Stimulated activated CD8-positive, alpha-beta memory T cell treated with anti-CD3 and anti-CD28 coated beads, Interleukin-12 subunit alpha, Interleukin-12 subunit beta, amount 100 ng/mL, for 24 hours (primary cell): ENCODE measurements around the gene UBE2S.
A peak's percentile ranks its signal among the peaks of the same experiment; 100 is the strongest.
"Not testable (repeated sequence)": the region's sequence is repeated elsewhere in the genome, so short reads cannot be mapped to it uniquely, and the experiment has no call there.

Experiments
- DNase-seq: peaks from one replicate; pipeline ENCODE4 v3.0.0-alpha.2; 2020; ENCODE audit errors: extremely low read depth

The UBE2S gene

DNA sequence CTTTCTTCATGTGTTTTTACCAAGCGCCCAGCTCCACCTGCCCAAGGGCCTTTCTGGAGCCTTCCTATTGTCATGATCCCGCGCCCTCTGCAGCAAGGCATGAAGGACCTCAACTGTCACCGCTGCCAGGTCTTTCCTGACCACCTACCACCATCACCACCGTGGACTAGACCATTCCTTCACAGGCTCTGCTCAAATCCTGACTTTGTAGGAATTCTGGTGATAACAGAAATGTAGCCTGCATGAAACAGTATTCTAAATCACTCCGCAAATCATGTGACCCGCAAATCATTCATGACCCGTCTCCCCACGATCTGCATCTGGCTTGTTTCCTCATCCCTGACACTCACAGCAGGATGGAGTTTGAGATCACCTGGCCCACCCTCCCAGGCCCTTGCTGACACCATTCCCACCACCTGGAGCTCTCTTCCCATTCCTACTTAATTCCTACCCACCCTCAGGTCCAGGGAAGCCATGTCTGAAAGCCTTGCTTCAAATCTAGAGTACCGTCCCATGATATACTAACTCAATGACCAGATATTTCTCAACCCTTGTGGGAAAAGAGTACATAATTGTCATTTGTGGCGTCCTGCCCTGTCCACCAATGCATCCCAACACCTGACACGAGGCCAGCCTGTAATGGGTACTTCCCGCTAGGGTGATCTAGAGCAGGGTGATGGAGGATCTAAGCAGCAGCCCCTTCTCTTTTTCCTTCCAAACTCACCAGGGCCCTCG lies 1.3 kb downstream of the UBE2S start:
- no peak for DNase-seq

DNA sequence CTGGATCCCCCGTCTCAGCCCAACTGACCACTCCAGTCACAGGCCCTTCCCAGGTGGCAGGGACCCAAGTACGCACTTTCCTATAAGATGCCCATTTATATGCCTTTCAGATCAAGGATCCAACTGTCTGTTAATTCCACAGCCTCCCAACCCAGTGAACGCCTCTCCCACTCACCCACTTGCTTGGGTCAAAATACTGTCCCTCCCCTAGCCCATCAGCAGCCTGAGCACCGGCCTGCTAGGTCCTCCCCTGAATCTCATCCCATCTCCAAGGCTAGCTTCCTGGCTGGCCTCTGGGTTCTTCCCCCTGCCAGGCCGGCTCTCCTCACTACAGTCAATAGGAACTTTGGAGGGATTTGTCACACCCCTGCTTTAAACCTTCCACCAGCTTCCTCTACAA lies 1.9 kb downstream of the UBE2S start:
- DNase-seq = no peak

DNA sequence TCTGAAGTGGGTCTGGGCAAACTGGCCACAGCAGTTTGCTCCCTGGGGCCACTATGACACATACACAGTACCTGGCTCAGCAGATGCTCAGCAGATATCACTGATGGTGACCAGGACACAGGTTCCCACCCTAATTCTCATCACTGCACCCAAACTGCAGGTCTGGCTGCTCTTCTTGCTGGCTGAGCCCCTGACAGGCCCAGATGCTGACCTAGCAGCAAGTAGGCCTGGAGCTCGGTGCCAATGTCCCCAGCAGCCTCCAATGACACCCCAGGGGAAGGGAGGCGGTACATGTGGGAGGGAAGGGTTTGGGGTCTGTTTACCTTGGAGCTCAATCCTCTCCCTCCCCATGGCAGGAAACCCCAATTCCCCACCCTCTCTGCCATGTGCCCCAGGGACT lies 5.1 kb downstream of the UBE2S start:
- DNase-seq = no peak

DNA sequence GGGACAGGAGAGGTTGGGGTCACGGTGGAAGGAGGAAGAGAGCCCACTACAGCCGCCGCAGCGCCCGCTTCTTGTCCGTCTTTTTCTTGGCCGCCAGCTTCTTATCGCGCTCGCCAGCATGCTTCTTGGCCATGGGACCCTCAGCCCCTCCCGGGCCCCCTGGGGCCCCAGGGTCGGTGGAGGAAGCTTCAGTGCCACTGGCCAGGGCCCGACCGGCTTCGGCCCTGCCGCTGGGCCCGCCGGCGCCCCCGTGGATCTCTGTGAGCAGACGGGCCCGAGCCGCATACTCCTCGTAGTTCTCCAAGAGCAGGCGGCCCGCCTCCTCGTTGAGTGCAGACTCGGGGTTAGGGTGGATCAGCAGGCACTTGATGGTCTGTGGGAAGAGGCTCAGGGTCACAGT lies 6.2 kb downstream of the UBE2S start:
- DNase-seq = not testable (repeated sequence)

DNA sequence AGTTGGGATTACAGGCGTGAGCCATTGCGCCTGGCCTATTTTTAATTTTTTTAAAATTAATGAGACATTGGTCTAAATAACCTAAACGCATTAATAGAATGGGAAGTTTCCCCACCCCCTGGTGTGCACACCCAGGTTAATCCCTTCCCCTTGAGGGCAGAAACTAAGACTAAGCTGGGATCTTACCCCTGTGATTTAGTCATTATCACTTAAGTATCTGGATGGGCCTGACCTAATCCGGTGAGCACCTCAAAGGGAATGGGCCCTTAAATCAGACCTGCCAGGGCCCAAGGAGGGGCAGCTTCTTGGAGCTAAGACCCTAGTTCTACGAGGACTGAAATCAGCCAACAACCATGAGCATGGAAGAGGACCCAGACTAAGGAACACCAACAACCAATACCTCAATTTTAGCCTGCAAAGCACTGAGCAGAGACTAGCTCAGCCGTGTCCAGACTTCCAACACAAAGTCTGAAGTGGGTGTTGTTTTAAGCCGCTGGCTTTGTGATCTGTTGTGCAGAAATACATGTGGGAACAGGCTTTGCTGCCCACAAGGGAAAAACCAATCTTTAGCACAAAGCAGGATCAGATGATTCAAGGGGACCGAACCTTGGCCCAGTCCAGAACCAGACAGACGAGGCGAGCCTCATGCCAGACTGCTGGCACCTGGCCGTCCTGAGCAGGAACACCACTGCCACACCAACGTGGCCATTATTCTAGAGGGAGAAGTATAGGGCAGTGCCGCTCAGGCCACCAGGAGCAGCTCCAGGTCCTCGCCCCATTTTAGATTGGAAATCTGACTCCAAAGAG lies 7.1 kb downstream of the UBE2S start:
- no peak for DNase-seq

DNA sequence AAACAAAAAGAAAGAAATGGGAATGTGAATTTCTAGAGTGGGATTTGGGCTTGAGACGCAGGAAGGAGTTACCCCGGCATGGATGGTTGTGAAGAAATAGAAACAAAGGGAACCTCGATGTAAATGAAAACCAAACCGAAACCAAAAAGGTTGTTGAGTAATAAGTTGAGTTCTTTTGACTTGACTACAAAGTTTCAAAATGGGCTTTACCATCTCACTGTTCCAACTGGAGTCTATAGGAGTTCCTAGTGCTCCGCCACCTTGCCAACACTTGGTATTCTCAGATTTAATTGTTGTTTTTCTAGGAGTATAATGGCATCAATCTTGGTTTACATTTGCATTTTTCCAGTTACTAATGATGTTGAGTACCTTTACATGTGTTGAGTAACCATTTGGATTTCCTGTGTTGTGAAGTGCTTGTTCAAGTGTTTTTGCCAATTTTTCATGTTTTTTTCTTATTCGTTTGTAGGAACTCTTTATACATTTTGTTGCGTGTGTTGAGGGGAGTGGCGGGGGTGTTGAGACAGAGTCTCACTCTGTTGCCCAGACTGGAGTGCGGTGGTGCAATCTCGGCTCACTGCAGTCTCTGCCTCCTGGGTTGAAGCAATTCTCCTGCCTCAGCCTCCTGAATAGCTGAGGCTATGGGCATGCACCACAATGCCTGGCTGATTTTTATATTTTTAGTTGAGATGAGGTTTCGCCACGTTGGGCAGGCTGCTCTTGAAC lies 9.2 kb downstream of the UBE2S start:
- DNase-seq = no peak

DNA sequence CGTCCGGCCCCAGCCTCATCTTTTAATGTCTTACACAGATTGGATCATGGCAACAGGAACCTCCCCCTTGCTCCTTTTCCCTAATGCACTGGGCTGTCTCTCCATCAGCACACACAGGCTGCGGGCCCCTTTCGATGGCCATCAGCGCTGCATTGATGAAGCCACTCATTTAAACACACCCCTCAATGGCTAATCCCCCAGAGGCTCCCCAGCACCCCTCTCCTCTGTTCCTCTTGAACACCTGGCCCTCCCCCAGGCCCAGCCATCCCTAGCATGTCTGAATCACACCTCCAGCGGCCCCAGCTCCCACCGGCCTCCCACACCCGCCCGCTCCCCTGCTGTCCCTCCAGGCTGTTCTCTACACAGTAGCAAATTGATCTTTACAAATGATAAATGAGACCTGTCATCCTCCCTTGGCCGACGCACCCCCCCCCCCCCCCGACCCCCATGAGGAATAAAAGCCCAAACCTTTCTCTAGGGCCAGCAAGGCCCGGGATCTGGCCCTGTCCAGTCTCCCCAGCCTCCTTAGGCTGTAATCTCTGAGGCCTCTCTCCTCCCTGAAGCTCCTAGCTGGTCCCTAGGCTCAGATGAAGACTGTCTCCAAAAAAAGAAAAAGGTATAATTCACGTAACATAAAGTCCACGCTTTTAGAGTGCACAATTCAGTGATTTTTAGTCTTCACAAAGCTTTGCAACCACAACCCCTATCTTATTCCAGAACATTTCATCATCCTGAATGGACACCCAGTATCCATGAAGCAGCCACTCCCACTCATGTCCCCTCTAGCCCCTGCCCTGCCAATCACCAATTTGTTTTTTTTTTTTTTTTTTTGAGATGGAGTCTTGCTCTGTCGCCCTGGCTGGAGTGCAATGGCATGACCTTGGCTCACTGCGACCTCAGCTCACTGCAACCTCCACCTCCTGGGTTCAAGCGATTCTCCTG lies 14.5 kb downstream of the UBE2S start:
- no peak for DNase-seq

DNA sequence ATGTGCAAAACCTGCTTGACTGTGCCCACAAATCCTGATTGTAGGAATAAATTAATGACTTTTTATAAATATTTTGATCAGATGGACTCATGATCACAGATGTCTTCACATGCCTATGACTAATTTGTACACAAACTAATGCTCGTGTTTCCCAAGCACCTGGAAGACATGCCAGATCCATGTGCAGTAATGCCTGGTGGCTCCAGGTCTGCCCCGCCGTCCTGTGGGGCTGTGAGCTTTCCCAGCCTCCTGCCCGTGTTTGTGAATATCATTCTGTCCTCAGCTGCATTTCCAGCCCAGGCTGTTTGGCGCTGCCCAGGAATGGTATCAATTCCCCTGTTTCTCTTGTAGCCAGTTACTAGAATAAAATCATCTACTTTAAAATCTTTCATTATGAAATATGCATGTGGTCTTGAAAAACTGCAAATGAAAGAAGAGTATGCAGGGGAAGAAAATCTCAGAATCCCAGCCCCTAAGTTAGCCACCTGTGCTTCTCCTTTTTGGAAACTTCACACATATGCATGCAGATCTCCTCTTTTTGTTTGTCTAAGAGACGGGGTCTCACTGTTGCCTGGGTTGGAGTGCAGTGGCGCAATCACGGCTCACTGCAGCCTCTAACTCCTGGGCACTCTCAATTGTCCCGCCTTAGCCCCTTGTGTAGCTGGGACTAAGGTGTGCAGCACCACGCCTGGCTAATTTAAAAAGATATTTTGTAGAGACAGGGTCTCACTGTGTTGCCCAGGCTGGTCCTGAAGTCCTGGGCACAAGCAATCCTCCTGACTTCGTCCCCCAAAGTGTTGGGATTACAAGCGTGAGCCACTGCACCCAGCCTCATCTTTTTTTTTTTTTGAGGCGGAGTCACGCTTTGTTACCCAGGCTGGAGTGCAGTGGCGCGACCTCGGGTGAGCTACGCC lies 15.6 kb downstream of the UBE2S start:
- no peak for DNase-seq

DNA sequence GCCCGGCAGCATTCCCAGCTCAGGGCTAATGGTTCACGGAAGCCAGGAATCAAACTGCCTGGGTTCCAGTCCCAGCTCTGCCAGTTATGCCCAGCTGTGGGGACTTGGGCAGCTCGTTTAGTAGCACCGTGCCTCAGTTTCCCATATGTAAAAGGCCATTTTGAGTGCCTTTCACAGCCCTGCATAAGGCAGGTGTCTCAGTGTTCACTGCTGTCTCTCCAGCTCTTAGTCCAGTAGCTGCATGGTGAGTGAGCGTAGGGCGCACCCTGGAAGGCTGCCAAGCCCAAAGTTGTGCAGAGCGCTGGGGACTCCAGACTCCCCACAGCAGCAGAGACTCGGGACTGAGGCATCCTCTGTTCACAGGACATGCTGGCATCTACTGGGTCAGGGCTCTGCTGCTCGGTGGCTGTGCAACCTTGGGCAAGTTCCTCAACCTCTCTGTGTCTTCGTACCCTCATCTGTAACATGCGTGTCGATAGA lies 16.4 kb downstream of the UBE2S start:
- DNase-seq = no peak

DNA sequence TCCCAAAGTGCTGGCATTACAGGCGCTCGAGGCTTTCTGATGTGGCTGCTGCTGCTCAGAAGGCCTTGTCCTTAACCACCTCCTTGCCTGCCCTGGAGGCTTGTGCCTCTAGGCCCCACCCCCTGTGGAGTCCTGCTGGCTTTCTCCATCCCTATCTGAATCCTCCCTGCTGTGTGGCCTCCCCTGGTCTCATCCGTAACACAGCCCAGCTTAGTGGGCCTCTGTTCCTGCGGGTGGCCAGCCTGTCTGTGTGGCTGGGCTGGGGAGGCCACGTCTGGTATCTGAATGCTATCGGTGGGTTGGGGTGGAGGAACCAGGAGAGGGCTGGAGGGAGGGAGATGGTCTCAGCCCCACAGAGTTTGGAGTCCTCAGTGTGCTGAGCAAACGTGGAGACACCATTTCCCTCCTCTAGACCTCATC lies 17.1 kb downstream of the UBE2S start:
- no peak for DNase-seq

DNA sequence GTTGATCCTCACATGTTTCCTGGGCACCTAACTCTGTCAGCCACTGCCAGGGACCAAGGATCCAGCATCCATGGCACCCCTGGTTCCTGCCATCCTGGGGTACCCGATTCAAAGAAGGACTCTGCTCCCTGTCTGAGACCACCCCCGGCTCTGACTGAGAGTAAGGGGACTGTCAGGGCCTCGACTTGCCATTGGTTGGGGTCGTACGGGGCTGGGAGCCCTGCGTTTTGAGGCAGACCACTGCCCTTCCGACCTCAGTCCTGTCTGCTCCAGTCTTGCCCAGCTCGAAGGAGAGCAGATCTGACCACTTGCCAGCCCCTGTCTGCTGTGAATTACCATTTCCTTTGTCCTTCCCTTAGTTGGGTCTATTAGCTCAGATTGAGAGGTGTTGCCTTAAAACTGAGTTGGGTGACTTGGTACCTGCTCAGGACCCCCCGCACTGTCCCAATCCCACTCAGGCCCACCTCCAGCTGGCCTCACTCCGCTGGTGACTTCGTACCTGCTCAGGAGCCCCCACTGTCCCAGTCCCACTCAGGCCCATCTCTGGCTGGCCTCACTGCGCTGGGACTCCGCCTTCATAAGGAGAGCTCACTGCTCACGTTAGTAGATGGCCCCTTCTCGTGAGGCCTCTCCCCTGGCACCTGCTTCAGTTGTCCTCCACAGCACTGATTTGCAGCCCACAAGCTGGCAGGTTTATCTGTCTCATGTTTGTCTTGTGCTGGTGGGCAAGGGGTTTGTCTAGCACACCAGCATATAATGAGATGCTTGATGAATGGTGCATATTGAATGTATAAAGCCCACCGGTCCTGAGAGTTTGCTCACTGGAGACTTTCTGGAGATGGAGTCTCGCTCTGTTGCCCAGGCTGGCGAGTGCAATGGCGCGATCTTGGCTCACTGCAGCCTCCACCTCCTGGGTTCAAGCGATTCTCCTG lies 17.9 kb downstream of the UBE2S start:
- no peak for DNase-seq

DNA sequence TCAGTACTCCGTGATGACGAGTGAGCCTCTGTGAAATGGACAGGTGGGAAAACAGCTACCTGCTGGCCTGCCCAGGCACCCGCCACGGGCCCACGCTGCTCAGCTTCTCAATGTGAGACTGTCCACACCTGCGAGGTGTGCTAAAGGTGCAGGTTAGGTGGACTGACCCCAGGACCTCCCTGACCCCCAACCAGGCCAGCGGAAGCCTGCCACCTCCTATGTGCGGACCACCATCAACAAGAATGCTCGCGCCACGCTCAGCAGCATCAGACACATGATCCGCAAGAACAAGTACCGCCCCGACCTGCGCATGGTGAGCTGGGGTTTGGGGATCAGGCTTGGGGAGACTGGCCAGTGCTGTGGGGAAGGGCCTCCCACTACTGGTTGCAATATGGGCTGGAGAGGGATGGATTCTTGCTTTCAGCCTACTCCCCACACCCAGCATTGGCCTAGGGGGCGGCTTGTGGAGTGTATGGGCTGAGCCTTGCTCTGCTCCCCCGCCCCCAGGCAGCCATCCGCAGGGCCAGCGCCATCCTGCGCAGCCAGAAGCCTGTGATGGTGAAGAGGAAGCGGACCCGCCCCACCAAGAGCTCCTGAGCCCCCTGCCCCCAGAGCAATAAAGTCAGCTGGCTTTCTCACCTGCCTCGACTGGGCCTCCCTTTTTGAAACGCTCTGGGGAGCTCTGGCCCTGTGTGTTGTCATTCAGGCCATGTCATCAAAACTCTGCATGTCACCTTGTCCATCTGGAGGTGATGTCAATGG lies 19.7 kb downstream of the UBE2S start:
- DNase-seq = no peak

DNA sequence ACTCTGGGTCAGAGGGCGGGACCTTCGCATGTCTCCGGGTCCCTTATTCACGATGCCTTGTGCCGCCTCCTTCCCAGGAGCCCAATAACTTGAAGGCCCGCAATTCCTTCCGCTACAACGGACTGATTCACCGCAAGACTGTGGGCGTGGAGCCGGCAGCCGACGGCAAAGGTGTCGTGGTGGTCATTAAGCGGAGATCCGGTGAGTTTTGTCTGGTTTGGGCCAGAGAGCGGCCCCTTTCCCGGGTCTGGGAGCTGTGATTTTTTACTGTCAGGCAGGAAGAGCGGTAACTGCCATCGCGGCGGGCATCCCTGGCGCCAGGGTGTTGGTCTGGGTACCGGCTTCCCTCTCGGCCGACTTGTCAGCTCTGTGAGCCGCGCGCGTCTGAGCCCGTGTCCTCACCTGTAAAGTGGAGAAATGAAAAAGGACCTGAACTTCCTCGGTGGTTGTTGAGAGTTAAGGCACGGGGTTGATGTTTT lies 21.1 kb downstream of the UBE2S start:
- no peak for DNase-seq

DNA sequence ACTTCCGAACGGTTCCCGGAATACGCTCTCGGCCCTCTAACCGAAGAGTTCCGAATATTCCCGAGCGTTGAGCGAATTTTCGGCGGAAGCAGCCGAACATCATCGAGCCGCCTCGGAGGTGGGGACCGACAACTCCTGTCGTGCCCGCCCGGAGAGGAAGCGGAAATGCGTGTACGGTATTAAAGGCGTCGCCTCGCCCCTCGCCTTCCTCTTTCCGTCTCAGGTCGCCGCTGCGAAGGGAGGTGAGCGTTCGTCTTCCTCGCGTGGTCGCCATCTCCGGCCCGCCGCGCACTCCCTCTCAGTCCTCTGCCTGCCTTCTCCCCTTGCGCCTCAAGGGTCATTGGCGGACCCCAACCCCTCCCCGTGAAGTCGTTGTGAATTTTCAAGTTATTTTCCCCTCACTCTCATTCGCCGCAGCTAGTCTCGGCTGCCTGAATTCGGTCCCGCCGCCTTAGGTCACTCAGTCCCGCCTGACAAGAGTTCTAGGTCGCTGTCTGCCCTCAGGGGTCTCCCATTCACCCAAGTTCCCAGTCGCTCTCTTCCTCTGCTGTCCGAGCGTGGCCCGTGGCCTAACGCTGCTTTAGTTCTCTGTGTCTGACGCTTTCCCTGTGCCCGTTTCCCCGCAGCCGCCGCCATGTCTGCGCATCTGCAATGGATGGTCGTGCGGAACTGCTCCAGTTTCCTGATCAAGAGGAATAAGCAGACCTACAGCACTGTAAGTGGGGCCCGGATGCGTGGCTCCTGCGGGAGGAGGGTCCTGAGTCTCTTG lies 21.7 kb downstream of the UBE2S start, which contains the start of gene RPL28:
TSS of gene RPL28 (plus strand) at position 209 of the 769 bp plus-strand sequence. CDS start at position 635, 426 bp downstream.
- peak; percentile 96 for DNase-seq

DNA sequence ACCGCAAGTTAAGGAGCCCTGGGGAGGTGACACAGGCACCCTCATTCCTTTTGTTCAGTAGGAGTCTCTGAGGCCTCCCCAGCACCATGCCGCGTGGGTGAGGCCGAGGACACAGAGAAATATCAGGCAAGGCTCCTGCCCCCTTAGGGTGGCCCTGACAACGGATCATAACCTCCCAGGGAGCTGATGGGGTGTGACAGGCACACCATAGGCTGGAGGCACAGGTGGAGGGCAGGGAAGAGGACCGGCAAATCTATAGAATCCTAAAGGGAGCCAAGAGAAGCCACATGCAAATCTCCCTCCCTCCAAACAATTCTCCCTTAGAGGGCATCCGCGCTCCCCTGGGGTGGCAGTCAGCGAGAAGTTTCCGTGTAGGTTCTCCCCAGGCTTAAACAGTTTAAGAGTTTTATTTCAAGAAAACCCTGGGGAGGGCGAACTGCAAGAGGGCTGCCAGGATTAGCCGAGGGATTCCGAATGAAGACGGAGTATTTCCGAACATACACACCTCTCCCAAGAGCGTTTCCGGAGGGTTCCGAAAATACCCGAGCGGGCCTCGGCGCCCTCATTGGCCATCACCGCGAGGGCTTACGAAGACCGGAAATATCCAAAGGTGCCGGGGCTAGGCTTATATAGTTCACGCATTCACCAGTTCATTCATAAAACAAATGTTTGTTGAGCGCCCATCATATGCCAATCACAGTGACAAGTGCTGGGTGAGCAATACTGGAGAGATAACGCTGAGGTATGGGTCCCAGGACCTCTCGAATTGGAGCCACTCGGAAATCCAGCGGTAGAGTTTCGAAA lies 22.5 kb downstream of the UBE2S start:
- peak; percentile 80 for DNase-seq

DNA sequence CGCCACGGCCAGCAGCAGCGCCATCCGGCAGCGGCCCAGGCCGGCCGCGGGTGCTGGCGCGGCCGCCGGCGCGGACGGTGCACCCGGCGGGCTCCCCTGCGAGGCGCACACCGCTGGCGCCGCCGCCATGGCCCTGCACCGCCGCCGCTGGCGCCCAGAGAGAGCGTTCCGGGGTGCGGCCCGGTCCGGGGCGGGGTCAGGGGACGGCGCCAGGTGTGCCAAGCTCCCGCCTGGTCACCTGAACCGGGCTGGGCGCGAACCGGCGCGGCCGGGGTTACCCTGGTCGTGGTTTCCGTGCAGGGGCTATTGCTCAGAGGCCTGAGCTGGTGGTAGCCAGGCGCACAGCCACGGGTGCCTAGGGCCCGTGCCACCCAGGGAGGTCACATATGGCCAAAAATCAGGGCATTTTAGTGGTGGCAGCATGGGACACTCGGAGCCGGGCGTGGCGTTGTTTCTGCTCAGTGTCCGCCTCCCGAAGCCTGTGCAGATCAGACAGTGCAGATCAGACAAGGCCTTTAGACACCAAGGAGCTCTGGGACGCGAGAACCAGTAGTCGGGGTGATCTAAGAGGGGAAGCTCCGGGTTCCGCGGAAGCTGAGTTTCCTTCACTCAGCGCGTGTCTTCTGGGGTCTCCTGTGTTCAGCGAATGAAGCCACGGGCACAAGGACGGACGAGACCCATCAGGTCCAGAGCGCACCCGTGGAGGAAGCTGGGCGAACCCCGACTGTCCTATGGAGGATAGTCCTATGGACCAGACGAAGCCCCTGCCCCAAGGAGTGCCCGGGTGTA lies 23.3 kb downstream of the UBE2S start, which contains the start of gene TMEM238:
TSS of gene TMEM238 (minus strand) at position 162 of the 789 bp plus-strand sequence. CDS start at position 129, 33 bp downstream.
- no peak for DNase-seq
